ENCODE results near the gene HACD2. TPM values are rescaled to one million over a fixed set of nuclear protein-coding genes. Genes with fewer than 3 reads are reported as not detected.

The HACD2 gene
- total and polyA plus RNA-seq, 9 of the 15 experiments (the other 6 are each of a cell fraction or from before 2014, with no cell fraction given): 1.3 to 10.5 (median 3.8) TPM

DNA sequence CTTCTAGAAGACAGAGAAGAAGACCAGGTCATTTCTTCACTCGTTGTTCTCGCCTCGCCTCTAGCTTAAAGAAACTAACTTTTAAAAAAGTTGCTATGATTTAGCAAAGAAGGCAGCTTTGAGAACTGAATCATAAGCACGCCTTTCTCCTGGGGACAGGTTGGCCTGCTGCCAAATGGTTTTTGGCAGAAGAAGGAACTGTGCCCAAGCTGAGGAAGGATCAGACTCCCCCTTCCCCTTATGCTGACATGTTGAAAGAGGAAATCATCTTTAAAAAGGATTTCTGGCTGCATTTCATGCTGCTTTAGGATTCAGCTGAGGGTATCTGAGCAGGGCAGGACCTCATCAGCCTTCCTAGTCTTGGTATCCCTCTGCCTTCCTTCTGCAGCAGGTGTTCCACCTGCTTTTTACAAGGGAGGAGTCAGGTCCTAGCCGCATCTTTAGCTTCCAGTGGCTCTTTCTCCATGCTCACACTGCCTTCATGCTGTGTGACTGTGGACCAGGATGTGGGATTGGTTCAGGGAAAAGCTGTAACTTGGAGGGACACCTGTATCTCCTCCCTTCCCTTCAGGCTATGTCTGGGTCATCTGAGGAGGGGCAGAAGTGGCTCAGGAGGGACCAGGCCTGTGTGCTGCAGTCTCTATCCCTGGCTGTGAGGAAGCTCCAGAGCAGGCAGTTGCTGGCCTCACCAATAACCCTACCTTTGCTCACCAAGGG, 34.1 kb upstream of the HACD2 start (continued):
- TF ChIP-seq MIER1 (IDR thresholded peaks at IDR 0.05; ENCODE audit: low read depth) (no peak), KHSRP (IDR thresholded peaks at IDR 0.05) (no peak), TCFL5 (CRISPR knock-in tag; conservative IDR thresholded peaks at IDR 0.05) (no peak), ZNF316 (IDR thresholded peaks at IDR 0.05) (no peak), JUN (IDR thresholded peaks at IDR 0.05; ENCODE audit: borderline replicate concordance, low read depth, low read length) (no peak), JUN (CRISPR knock-in tag; IDR thresholded peaks at IDR 0.05; ENCODE audit: borderline replicate concordance) (no peak), ZFP30 (CRISPR knock-in tag; IDR thresholded peaks at IDR 0.05; ENCODE audit: borderline replicate concordance) (no peak)
- TF ChIP-seq, protein P1, sequence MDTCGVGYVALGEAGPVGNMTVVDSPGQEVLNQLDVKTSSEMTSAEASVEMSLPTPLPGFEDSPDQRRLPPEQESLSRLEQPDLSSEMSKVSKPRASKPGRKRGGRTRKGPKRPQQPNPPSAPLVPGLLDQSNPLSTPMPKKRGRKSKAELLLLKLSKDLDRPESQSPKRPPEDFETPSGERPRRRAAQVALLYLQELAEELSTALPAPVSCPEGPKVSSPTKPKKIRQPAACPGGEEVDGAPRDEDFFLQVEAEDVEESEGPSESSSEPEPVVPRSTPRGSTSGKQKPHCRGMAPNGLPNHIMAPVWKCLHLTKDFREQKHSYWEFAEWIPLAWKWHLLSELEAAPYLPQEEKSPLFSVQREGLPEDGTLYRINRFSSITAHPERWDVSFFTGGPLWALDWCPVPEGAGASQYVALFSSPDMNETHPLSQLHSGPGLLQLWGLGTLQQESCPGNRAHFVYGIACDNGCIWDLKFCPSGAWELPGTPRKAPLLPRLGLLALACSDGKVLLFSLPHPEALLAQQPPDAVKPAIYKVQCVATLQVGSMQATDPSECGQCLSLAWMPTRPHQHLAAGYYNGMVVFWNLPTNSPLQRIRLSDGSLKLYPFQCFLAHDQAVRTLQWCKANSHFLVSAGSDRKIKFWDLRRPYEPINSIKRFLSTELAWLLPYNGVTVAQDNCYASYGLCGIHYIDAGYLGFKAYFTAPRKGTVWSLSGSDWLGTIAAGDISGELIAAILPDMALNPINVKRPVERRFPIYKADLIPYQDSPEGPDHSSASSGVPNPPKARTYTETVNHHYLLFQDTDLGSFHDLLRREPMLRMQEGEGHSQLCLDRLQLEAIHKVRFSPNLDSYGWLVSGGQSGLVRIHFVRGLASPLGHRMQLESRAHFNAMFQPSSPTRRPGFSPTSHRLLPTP (IDR thresholded peaks at IDR 0.05; ENCODE audit: borderline replicate concordance, extremely low read depth, insufficient read length): no peak
- TF ChIP-seq, protein P2, sequence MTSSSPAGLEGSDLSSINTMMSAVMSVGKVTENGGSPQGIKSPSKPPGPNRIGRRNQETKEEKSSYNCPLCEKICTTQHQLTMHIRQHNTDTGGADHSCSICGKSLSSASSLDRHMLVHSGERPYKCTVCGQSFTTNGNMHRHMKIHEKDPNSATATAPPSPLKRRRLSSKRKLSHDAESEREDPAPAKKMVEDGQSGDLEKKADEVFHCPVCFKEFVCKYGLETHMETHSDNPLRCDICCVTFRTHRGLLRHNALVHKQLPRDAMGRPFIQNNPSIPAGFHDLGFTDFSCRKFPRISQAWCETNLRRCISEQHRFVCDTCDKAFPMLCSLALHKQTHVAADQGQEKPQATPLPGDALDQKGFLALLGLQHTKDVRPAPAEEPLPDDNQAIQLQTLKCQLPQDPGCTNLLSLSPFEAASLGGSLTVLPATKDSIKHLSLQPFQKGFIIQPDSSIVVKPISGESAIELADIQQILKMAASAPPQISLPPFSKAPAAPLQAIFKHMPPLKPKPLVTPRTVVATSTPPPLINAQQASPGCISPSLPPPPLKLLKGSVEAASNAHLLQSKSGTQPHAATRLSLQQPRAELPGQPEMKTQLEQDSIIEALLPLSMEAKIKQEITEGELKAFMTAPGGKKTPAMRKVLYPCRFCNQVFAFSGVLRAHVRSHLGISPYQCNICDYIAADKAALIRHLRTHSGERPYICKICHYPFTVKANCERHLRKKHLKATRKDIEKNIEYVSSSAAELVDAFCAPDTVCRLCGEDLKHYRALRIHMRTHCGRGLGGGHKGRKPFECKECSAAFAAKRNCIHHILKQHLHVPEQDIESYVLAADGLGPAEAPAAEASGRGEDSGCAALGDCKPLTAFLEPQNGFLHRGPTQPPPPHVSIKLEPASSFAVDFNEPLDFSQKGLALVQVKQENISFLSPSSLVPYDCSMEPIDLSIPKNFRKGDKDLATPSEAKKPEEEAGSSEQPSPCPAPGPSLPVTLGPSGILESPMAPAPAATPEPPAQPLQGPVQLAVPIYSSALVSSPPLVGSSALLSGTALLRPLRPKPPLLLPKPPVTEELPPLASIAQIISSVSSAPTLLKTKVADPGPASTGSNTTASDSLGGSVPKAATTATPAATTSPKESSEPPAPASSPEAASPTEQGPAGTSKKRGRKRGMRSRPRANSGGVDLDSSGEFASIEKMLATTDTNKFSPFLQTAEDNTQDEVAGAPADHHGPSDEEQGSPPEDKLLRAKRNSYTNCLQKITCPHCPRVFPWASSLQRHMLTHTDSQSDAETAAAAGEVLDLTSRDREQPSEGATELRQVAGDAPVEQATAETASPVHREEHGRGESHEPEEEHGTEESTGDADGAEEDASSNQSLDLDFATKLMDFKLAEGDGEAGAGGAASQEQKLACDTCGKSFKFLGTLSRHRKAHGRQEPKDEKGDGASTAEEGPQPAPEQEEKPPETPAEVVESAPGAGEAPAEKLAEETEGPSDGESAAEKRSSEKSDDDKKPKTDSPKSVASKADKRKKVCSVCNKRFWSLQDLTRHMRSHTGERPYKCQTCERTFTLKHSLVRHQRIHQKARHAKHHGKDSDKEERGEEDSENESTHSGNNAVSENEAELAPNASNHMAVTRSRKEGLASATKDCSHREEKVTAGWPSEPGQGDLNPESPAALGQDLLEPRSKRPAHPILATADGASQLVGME (CRISPR knock-in tag; IDR thresholded peaks at IDR 0.05): no peak
